DMS 273 (cell line): ENCODE results near the gene APPL2.

Source experiments
- DNase-seq: peaks from one replicate; lab custom pipeline; 2025; ENCODE audit not compliant: unreplicated experiment; lab: John Stamatoyannopoulos, UW

Gene APPL2

DNA sequence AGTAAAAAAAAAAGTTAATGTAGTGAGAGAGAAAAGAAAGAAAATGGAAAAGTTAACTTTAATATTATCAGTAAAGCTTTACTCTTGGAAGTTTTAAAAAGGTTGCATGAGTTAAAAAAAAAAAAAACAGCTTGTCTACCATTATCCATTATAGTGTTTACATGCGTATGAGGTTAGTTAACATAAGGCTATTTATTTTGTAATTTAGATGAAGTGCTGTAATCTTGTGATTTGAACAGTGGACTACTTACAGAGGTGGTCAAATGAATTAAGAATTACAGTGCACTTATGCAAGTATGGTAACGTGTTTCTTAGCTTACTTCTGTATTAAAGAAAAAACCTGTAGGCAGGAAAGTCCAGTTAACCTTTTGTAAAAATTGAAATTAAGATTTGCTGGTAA, 97.7 kb downstream of the APPL2 start:
- DNase-seq: no peak
